Heart right ventricle (tissue), 16 donors: ENCODE results near the gene SLC25A42. TPM values are rescaled to one million over a fixed set of nuclear protein-coding genes. Genes with fewer than 3 reads are reported as not detected.

Source experiments
- ATAC-seq, 8 donors: fragments of 200-7000 bp; cut with Tn5 transposase; one replicate each; pipeline ENCODE4 v1.9.1; 2020; ENCODE audit warnings: mild to moderate bottlenecking in 8 of 8, moderate library complexity in 8 of 8, moderate number of reproducible peaks in 1 of 8
- DNase-seq, 2 donors: peaks; one replicate each; pipeline ENCODE4 v3.0.0-alpha.2; 2020
- H3K27ac ChIP-seq, 10 donors: fragments of 200-600 bp; sonication (generic) in 2 of 10; one replicate each; pipeline versions ENCODE4 v1.5.0 to v1.8.0; 2020 to 2022; ENCODE audit warnings: mild to moderate bottlenecking in 3 of 10
- H3K27me3 ChIP-seq, 7 donors: fragments of 200-600 bp; one replicate each; pipeline ENCODE4 v1.8.0; 2021 to 2022; ENCODE audit warnings: mild to moderate bottlenecking in 2 of 7
- H3K36me3 ChIP-seq, 9 donors: fragments of 200-600 bp; sonication (generic) in 1 of 9; one replicate each; pipeline versions ENCODE4 v1.5.0 to v1.8.0; 2020 to 2022; ENCODE audit warnings: mild to moderate bottlenecking in 2 of 9
- H3K4me1 ChIP-seq, 9 donors: fragments of 200-600 bp; sonication (generic) in 1 of 9; one replicate each; pipeline versions ENCODE4 v1.5.0 to v1.8.0; 2020 to 2022; ENCODE audit warnings: mild to moderate bottlenecking in 4 of 9
- H3K4me3 ChIP-seq, 10 donors: fragments of 200-600 bp; sonication (generic) in 2 of 10; one replicate each; pipeline versions ENCODE4 v1.5.0 to v1.8.0; 2020 to 2022; ENCODE audit warnings: mild to moderate bottlenecking in 7 of 10, moderate library complexity in 2 of 10
- H3K9me3 ChIP-seq, 11 donors: fragments of 200-600 bp in 10 of 11; sonication (generic) in 2 of 11; one replicate each; pipeline versions ENCODE4 v1.5.0 to v1.8.0; 2013 to 2022; ENCODE audit warnings: mild to moderate bottlenecking in 2 of 11, control low read depth in 1 of 11, moderate library complexity in 1 of 11
- CTCF ChIP-seq, 9 donors: fragments of 200-600 bp; sonication (generic) in 2 of 9; IDR thresholded peaks; one replicate each; pipeline versions ENCODE4 v1.5.0 to v1.8.0; 2021 to 2022; ENCODE audit warnings: antibody characterized with exemption in 9 of 9, mild to moderate bottlenecking in 5 of 9, moderate library complexity in 1 of 9
- WGBS, 2 donors: extraction: QIAGEN DNeasy Blood & Tissue Kit; methylation state at CpG; one replicate each; pipeline ENCODE4 v1.1.7; 2013; ENCODE audit warnings: inconsistent platforms in 1 of 2; 5-methylcytosine and 5-hydroxymethylcytosine counted together
- intact Hi-C, 10 donors: fragments of 100-400 bp; cut with DNase I; formaldehyde crosslinking; loops; one replicate each; pipeline versions ENCODE4 v1.11.1 to v1.14.2; 2022
- polyA plus RNA-seq, 2 donors: library from polyadenylated mRNA; stranded (reverse); fragments of 200-250 nt; gene quantifications; one replicate each; pipeline ENCODE4 v1.2.3, GENCODE V29; 2013
- total RNA-seq, 10 donors: library from RNA; stranded (reverse); fragmentation: NEBNext Ultra II Directional in 3 of 10; extraction: Animal tissue kit (Norgen Biotek cat#: 25700) in 3 of 10; gene quantifications; one replicate each; pipeline versions ENCODE4 v1.2.1 to v1.2.4, GENCODE V29; 2021 to 2023
- donor health status: Arrhythmogenic right ventricular cardiomyopathy.
- donor health status: ischemic (EF 13 %, LVEDD 7.1; RV severe dilation, severe dysfunction).
- donor health status: healthy with polysubstance abuse.
- donor health status: DM: no; HTN: yes; CAD: no.
- donor health status: DM: no; HTN: no; CAD: no.
- donor health status: ischemic (EF 25% LVEDD 6.9; RV normal size, moderate dysfunction).
- donor health status: ischemic (EF 25% LVEDD 5.7; RV mildly dilated, moderate dysfunction).
- donor health status: healthy.
- donor health status: DM: yes; HTN: yes; CAD: no.
- donor health status: Ischemic cardiomyopathy.
- donor health status: ischemic (EF 35%, LVEDD 5.7; RV mildly dilated, moderate dysfunction).
- donor health status: nonischemic (EF 11% LVEDD 7.7; RV severe dilation, severe dysfunction).
- donor health status: DM: yes; HTN: yes; CAD: no.
- donor health status: PGD.
- donor health status: ischemic (EF 29% LVEDD 5.4; RV normal size, mild dysfunction).
- donor health status: nonischemic (EF 23%, LVEDD 6.1; RV moderate dilation, normal function).

SLC25A42 gene
- total and polyA plus RNA-seq, 12 donors: 15.7 to 24.1 (median 18.2) TPM

DNA sequence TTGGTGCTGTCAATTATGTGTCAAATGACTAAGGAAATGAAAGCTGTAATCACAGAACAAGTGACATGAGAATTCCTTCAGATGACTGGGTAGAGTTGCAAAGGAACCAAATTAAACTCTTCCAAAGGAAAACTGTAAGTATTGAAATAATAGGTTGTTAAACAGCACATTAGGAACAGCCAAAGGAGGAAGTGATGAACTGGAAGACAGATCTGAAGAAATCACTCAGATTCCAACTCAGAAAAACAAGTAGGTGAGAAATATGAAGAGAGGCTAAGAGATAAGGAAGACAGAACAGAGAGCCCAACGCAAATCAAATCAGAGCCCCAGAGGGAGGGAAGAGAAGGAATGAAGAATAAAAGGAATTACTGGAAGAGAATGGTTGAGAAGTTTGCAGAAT is 59.1 kb downstream of the SLC25A42 start:
- Histone ChIP-seq H3K4me1 (no peaks in the 10 kb centered on the region), H3K27ac (no peak overlapping the region), H3K9me3 (peaks cover 0 to 18% (median 4%) of the 10 kb centered on the region in 11 donors), H3K27me3 (no peaks in the 10 kb centered on the region), H3K36me3 (peaks cover 0 to 50% (median 0%) of the 10 kb centered on the region in 9 donors), H3K4me3 (no peak overlapping the region)
- intact Hi-C loops: no loop called here
- ATAC-seq: no peak
- no peak for DNase-seq
- no peak for TF ChIP-seq CTCF (IDR thresholded peaks at IDR 0.05)
- WGBS, 2 donors: 91 to 96% methylated on average over 1 of the region's 1 CpG

DNA sequence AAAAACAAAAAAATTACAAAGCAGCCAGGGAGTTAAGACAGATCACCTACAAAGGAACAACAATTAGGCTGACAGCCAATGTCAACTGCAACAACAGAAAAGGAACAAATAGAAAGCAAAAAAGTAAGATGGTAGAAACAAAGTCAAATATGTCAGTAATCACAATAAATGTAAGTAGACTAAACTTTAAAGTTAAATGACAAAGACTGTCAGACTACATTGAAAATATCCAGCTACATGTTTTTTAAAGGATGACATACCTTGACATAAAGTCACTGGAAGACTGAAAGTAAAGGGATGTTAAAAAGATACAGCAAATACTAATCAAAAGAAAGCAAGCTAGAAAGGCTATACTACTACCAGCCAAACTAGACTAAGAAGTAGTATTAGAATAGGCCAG is 59.6 kb downstream of the SLC25A42 start:
- DNase-seq (no peak), ATAC-seq (no peak)
- no peak overlapping the region for H3K4me3 ChIP-seq
- H3K27ac ChIP-seq: no peak overlapping the region
- no peak for TF ChIP-seq CTCF (IDR thresholded peaks at IDR 0.05)
- intact Hi-C loops: no loop called here
- peaks cover 0 to 18% (median 4%) of the 10 kb centered on the region in 11 donors for H3K9me3 ChIP-seq
- peaks cover 0 to 47% (median 0%) of the 10 kb centered on the region in 9 donors for H3K36me3 ChIP-seq
- H3K4me1 ChIP-seq: no peaks in the 10 kb centered on the region
- no peaks in the 10 kb centered on the region for H3K27me3 ChIP-seq

- Histone ChIP-seq H3K4me1 (no peaks in the 10 kb centered on the region), H3K27ac (no peak overlapping the region), H3K27me3 (no peaks in the 10 kb centered on the region), H3K9me3 (peaks cover 0 to 21% (median 4%) of the 10 kb centered on the region in 11 donors), H3K4me3 (no peak overlapping the region), H3K36me3 (peaks cover 0 to 43% (median 0%) of the 10 kb centered on the region in 9 donors)
- ATAC-seq: no peak
- intact Hi-C loops: no loop called here
- no peak for TF ChIP-seq CTCF (IDR thresholded peaks at IDR 0.05)
- WGBS, 2 donors: 95 to 97% methylated on average over 6 of the region's 6 CpGs
- DNase-seq: no peak
Measured at GRCh38 chr19:19126102-19126501, 62.3 kb downstream of the SLC25A42 start.

DNA sequence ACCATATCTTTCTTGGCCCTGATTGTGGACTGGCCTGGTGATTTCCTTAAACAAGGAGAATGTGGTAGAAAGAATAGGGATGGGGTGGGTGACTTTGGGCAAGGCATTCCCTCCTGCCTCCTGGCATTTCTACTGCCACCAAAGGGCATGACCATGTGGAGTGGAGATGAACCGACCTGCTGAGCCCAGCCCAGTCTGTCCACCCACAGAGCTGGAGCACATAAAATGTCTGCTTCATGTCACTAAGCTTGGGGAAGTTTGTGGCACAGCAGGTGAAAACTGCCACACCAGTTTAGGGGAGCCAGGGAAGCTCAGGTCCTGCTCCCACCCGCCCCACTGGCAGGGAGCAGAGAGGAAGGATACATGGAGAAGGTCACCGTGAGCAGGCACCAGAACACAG is 68.2 kb downstream of the SLC25A42 start:
- 85 to 95% methylated on average over 3 of the region's 3 CpGs for WGBS, 2 donors
- no peak for ATAC-seq
- intact Hi-C loops: no loop called here

More for the DNA sequence above, 68.2 kb downstream of the SLC25A42 start:
- Histone ChIP-seq H3K4me3 (no peak overlapping the region), H3K27me3 (no peaks in the 10 kb centered on the region), H3K4me1 (peaks cover 0 to 16% (median 4%) of the 10 kb centered on the region in 9 donors), H3K36me3 (peaks cover 0 to 17% (median 6%) of the 10 kb centered on the region in 9 donors), H3K9me3 (peaks cover 0 to 23% (median 11%) of the 10 kb centered on the region in 11 donors), H3K27ac (no peak overlapping the region)
- TF ChIP-seq CTCF (IDR thresholded peaks at IDR 0.05): no peak
- no peak for DNase-seq
